Right atrium auricular region (tissue), 2 donors: ENCODE results near the gene VPS37B. TPM values are rescaled to one million over a fixed set of nuclear protein-coding genes. Genes with fewer than 3 reads are reported as not detected.
A peak's percentile ranks its signal among the peaks of the same experiment; 100 is the strongest.

Experiments used
- DNase-seq: peaks from one replicate; pipeline ENCODE4 v3.0.0-alpha.2; 2019; ENCODE audit warnings: low spot score
- H3K27ac ChIP-seq, 2 donors: fragments of 200-600 bp; sonication (generic); 1 replicate in 1 of 2; 2 replicates in 1 of 2; pipeline ENCODE4 v1.5.1; 2016 to 2019
- H3K27me3 ChIP-seq, 2 donors: fragments of 200-600 bp; sonication (generic); one replicate each; pipeline versions ENCODE4 v1.5.1 to v1.6.0; 2017 to 2019
- H3K36me3 ChIP-seq: fragments of 200-600 bp; sonication (generic); one replicate; pipeline ENCODE4 v1.5.1; 2016
- H3K4me1 ChIP-seq, 2 donors: fragments of 200-600 bp; sonication (generic); one replicate each; pipeline versions ENCODE4 v1.5.1 to v1.6.0; 2017 to 2019
- H3K4me3 ChIP-seq, 2 donors: fragments of 200-600 bp; sonication (generic); 1 replicate in 1 of 2; 2 replicates in 1 of 2; pipeline ENCODE4 v1.5.1; 2017 to 2019; ENCODE audit warnings: mild to moderate bottlenecking in 1 of 2, moderate library complexity in 1 of 2
- H3K9me3 ChIP-seq, 2 donors: fragments of 200-600 bp; sonication (generic); one replicate each; pipeline ENCODE4 v1.5.1; 2019
- total RNA-seq, 2 donors: library from RNA; depleted of rRNA; stranded (reverse); fragments of >200 nt; gene quantifications; one replicate each; pipeline ENCODE4 v1.1.0, GENCODE V29; 2016
- TF ChIP-seq, protein P1 (sequence below), 2 donors: fragments of 200-600 bp; sonication (generic); IDR thresholded peaks; one replicate each; pipeline ENCODE4 v1.5.1; 2019; ENCODE audit warnings: antibody characterized with exemption in 2 of 2

Gene VPS37B
- total RNA-seq, 2 donors from 2014 or later = 28.5 to 41.1 TPM

DNA sequence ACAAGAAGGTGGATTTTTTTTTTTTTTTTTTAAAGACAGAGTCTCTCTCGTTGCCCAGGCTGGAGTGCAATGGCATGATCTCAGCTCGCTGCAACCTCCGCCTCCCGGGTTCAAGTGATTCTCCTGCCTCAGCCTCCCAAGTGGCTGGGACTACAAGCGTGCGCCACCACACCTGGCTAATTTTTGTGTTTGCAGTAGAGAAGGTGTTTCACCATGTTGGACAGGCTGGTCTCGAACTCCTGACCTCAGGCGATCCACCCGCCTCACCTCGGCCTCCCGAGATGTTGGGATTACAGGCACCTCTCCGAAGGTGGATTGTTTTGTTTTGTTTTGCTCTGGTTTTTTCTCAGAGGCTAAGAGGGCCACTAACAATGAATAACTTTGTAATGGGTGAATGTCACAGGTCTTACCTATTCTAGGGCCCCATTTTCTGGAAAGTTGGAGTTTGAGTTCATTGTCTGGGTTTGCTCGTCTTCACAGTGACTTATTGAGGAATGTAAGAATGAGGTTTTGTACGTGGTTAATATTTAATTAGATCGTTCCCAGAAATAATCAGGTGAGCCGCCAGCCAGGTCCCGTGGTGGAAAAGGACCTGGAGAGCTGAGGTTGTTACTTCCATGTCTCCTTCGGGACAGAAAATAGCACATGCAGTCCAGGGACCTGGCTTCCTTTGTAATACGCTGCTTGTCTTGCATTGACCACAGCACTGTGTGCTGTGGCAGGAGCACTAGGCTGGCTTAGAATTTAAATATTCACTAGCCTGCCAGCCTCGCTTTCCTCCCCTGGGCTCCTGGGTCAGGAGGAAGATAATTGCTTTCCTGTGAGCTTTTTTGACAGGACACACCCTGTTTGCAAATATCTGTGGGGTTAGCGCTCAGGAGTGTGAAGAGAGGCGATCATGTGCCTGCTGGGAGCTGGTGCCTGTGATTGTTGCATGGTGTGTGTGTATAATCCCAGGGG, 58.3 kb downstream of the VPS37B start:
- Histone ChIP-seq H3K27ac (peak overlapping the region; percentile 87 to 94), H3K36me3 (no peaks in the 10 kb centered on the region), H3K4me1 (peaks cover 0 to 60% of the 10 kb centered on the region in 2 donors), H3K9me3 (no peaks in the 10 kb centered on the region), H3K27me3 (no peaks in the 10 kb centered on the region), H3K4me3 (peak overlapping the region in 1 of 2 donors; percentile 73)
- DNase-seq = no peak
- TF ChIP-seq, protein P1, sequence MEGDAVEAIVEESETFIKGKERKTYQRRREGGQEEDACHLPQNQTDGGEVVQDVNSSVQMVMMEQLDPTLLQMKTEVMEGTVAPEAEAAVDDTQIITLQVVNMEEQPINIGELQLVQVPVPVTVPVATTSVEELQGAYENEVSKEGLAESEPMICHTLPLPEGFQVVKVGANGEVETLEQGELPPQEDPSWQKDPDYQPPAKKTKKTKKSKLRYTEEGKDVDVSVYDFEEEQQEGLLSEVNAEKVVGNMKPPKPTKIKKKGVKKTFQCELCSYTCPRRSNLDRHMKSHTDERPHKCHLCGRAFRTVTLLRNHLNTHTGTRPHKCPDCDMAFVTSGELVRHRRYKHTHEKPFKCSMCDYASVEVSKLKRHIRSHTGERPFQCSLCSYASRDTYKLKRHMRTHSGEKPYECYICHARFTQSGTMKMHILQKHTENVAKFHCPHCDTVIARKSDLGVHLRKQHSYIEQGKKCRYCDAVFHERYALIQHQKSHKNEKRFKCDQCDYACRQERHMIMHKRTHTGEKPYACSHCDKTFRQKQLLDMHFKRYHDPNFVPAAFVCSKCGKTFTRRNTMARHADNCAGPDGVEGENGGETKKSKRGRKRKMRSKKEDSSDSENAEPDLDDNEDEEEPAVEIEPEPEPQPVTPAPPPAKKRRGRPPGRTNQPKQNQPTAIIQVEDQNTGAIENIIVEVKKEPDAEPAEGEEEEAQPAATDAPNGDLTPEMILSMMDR (IDR thresholded peaks at IDR 0.05) = no peak

DNA sequence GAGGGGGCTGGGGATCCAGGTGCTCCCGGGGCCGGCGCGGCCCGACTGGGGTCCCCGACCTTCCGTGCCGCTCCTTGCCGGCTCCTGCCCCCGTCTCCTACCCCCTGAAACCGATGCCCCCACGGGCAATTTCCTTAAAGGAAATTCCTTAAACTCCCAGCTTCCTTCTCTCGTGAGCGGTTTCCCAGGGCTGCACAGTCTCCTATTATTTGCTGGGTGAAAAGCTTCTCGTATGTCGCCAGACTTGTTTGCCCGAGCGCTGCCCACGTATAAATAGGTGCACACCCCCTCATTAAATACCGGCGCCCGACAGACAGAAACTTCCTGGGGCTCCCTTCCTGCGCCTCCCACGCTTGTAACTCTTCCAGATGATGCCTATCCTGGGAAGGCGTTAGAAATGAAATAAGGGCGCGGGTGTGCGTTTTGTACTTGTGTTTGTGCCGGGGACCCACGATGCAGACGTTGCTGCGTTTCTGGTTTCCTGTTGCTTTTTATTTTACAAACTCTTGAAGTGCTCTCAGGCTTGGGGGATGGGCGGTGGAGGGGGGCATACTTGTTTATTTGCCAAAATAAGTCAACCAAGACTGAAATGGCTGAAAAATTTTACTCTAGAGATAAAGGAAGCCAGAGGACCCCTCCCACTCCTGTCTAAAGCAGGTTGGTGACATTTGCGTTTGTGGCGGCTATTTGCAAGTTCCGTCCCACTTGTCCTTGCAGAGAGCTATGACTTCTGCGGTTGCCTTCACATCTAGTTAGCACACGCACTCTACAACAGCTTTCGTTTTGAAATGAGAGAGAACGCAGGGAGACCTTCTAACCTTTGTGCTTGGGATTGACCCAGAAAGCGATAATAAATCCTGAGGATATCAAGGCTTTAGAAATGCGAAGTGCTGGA, 59.6 kb downstream of the VPS37B start:
- Histone ChIP-seq H3K36me3 (no peaks in the 10 kb centered on the region), H3K4me1 (peaks cover 0 to 47% of the 10 kb centered on the region in 2 donors), H3K9me3 (no peaks in the 10 kb centered on the region), H3K27me3 (no peaks in the 10 kb centered on the region), H3K27ac (peak overlapping the region; percentile 87 to 94), H3K4me3 (peak overlapping the region; percentile 55 to 73)
- TF ChIP-seq, protein P1 (IDR thresholded peaks at IDR 0.05) = no peak
- DNase-seq = no peak

DNA sequence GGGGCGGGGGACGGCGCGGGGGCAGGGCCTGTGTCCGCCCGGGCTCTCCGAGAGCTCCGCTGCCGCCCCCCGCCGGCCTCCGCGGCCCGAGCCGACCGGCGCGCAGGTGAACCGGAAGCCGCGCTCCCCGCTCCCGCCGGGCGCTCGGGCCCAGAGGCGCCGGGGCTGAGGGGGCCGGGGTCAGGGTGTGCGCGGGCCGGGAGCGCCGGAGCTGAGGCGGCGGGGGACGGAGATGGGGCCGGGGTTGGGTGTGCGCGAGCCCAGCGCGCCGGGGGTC, 60.2 kb downstream of the VPS37B start:
- no peaks in the 10 kb centered on the region for H3K36me3 ChIP-seq
- TF ChIP-seq, protein P1 (IDR thresholded peaks at IDR 0.05) = no peak
- no peaks in the 10 kb centered on the region for H3K27me3 ChIP-seq
- H3K9me3 ChIP-seq = no peaks in the 10 kb centered on the region
- DNase-seq = no peak
- peaks cover 0 to 41% of the 10 kb centered on the region in 2 donors for H3K4me1 ChIP-seq
- peak overlapping the region; percentile 55 to 73 for H3K4me3 ChIP-seq
- peak overlapping the region; percentile 87 to 94 for H3K27ac ChIP-seq

DNA sequence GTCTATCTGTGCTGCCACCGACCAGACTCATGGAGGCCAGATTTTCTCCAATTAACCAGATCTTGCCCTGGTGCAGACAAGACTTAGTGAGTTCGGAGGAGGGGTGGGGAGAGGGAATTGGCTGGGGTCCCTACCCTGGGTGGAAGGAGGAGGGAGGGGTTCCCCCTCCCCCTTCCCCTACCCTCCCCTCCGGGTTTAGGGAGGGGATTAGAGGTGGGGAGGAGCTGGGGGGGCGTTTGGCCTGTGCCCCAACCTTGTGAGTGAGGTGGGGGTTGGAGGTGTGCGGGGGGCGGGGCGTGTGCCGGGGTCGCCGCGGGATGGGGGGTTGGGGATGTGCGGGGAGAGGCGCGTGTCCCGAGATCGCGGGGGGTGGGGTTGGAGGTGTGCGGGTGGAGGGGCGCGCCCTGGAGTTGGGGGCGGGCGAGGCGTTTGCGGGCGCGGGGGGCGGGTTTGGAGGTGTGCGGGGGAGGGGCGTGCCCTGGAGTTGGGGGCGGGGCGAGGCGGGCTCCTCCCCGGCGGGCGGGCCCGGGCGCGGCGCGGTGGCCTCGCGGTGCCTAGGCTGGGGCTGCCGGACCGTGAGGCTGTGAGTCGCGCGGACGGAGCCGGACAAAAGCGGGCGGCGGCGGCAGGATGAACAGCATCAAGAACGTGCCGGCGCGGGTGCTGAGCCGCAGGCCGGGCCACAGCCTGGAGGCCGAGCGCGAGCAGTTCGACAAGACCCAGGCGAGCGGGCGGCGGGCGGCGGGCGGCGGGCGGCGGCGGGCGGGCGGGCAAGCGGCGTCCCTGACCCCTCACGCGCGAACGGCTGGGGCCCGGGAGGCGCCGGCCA, 60.8 kb downstream of the VPS37B start, which contains the start of gene HIP1R:
Gene HIP1R, plus strand, starts transcription at position 537 of the 829 bp plus-strand sequence. Its CDS starts 94 bp downstream, at position 631.
- Histone ChIP-seq H3K9me3 (no peaks in the 10 kb centered on the region), H3K27me3 (no peaks in the 10 kb centered on the region), H3K4me3 (peak within 1 kb of the TSS; percentile 55 to 73), H3K36me3 (no peaks in the 10 kb centered on the region), H3K27ac (peak within 1 kb of the TSS; percentile 87 to 94), H3K4me1 (peaks cover 0 to 35% of the 10 kb centered on the region in 2 donors)
- DNase-seq = no peak
- TF ChIP-seq, protein P1 (IDR thresholded peaks at IDR 0.05) = no peak
